ENCODE measurements around the gene BPIFB4. TPM values are rescaled to one million over a fixed set of nuclear protein-coding genes. Genes with fewer than 3 reads are reported as not detected.
"Not testable (repeated sequence)": the region's sequence is repeated elsewhere in the genome, so short reads cannot be mapped to it uniquely, and the experiment has no call there.

Gene BPIFB4
- total and polyA plus RNA-seq, 7 donors, result not detected

DNA sequence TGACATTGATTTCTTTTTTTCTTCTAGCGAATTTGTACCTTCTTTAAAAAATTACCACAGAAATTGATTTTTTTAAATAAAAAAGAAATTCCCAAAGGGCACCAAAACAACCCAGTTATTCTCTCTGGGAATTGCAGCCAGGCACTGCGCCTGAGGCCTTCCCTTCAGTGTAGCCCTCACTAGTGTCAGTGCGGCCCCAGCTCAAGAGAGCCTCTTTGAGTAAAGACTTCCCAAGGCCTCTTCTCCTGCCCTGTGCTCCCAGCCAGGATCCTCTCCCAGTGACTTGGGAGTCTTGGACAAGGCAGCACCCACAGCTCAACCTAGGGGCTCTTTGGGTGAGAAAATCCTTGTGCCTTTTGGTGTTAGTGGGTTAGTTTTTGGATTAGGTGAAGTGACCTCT, 41.5 kb downstream of the BPIFB4 start:
- TF ChIP-seq, protein P1, sequence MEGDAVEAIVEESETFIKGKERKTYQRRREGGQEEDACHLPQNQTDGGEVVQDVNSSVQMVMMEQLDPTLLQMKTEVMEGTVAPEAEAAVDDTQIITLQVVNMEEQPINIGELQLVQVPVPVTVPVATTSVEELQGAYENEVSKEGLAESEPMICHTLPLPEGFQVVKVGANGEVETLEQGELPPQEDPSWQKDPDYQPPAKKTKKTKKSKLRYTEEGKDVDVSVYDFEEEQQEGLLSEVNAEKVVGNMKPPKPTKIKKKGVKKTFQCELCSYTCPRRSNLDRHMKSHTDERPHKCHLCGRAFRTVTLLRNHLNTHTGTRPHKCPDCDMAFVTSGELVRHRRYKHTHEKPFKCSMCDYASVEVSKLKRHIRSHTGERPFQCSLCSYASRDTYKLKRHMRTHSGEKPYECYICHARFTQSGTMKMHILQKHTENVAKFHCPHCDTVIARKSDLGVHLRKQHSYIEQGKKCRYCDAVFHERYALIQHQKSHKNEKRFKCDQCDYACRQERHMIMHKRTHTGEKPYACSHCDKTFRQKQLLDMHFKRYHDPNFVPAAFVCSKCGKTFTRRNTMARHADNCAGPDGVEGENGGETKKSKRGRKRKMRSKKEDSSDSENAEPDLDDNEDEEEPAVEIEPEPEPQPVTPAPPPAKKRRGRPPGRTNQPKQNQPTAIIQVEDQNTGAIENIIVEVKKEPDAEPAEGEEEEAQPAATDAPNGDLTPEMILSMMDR (IDR thresholded peaks at IDR 0.05), result no peak

DNA sequence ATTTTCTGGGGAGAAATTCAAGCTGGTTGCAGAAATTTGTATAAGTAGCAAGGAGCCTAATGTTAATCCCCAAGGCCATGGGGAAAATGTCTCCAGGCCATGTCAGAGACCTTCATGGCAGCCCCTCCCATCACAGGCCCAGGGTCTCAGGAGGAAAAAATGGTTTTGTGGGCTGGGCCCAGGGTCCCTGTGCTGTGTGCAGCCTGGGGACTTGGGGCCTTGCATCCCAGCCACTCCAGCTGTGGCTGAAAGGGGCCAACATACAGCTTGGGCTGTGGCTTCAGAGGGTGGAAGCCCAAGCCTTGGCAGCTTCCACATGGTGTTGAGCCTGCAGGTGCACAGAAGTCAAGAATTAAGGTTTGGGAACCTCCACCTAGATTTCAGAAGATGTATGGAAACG, 42.9 kb downstream of the BPIFB4 start:
- ATAC-seq, result not testable (repeated sequence)

More for the DNA sequence above, 41.5 kb downstream of the BPIFB4 start:
- Histone ChIP-seq H3K27me3 (ENCODE audit: insufficient read depth in 3 of 3, low read length in 2 of 3) (peaks cover 0 to 9% (median 0%) of the 10 kb centered on the region in 3 donors), H3K4me3 (no peak overlapping the region), H3K27ac (no peak overlapping the region), H3K9me3 (no peaks in the 10 kb centered on the region), H3K36me3 (ENCODE audit: insufficient read depth in 1 of 2, low read depth in 1 of 2) (no peaks in the 10 kb centered on the region), H3K4me1 (no peaks in the 10 kb centered on the region)
- no peak for ATAC-seq
- intact Hi-C loops (cut with DNase I), result no loop called here
- no peak for DNase-seq
- 91 to 93% (median 92%) methylated on average over 3 of the region's 3 CpGs for WGBS, 3 donors

GRCh38 chr20:33124261-33124660, 44.8 kb downstream of the BPIFB4 start:
- intact Hi-C loops (cut with DNase I), result no loop called here
- no peaks in the 10 kb centered on the region for H3K4me1 ChIP-seq
- WGBS, 3 donors, result 50 to 58% (median 58%) methylated on average over 2 of the region's 2 CpGs
- H3K27me3 ChIP-seq (ENCODE audit: insufficient read depth in 3 of 3, low read length in 2 of 3), result peaks cover 0 to 4% (median 3%) of the 10 kb centered on the region in 3 donors
- no peak overlapping the region for H3K27ac ChIP-seq
- no peaks in the 10 kb centered on the region for H3K9me3 ChIP-seq
- ATAC-seq, result no peak
- DNase-seq, result no peak
- no peak overlapping the region for H3K4me3 ChIP-seq
- no peaks in the 10 kb centered on the region for H3K36me3 ChIP-seq (ENCODE audit: insufficient read depth in 1 of 2, low read depth in 1 of 2)
- TF ChIP-seq, protein P1 (IDR thresholded peaks at IDR 0.05), result no peak

More for the DNA sequence above, 42.9 kb downstream of the BPIFB4 start:
- H3K36me3 ChIP-seq (ENCODE audit: insufficient read depth in 1 of 2, low read depth in 1 of 2); H3K4me3 ChIP-seq; DNase-seq; H3K27ac ChIP-seq; H3K9me3 ChIP-seq; intact Hi-C loops (cut with DNase I); H3K4me1 ChIP-seq; H3K27me3 ChIP-seq (ENCODE audit: insufficient read depth in 3 of 3, low read length in 2 of 3): not testable (repeated sequence)
- 27 to 50% (median 40%) methylated on average over 1 of the region's 1 CpG for WGBS, 3 donors

DNA sequence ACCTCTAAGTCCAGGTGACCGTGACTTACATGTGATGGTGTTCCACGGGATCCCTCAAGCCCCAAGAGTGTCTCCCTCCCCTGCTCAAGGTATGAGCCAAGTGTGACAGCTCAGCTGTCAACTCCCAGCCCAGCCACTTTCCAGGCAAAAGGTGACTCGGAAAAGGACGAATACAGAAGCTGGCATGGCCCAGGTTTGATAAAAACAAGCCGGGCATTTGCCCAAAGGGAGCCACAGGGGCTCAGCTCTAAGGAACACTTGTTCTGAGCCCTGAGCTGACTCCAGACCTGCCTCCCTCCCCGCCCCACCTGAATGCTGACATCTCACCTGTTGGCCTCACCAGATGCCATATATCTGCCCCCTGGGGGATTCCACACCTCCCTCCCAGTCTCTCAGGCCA, 45.6 kb downstream of the BPIFB4 start:
- H3K4me1 ChIP-seq, result no peaks in the 10 kb centered on the region
- H3K27ac ChIP-seq, result no peak overlapping the region
- ATAC-seq (no peak), DNase-seq (no peak)
- no peaks in the 10 kb centered on the region for H3K9me3 ChIP-seq
- TF ChIP-seq, protein P1 (IDR thresholded peaks at IDR 0.05), result no peak
- no peaks in the 10 kb centered on the region for H3K36me3 ChIP-seq (ENCODE audit: insufficient read depth in 1 of 2, low read depth in 1 of 2)
- 75 to 79% (median 77%) methylated on average over 6 of the region's 6 CpGs for WGBS, 3 donors
- peaks cover 0 to 4% (median 3%) of the 10 kb centered on the region in 3 donors for H3K27me3 ChIP-seq (ENCODE audit: insufficient read depth in 3 of 3, low read length in 2 of 3)
- intact Hi-C loops (cut with DNase I), result no loop called here
- no peak overlapping the region for H3K4me3 ChIP-seq

DNA sequence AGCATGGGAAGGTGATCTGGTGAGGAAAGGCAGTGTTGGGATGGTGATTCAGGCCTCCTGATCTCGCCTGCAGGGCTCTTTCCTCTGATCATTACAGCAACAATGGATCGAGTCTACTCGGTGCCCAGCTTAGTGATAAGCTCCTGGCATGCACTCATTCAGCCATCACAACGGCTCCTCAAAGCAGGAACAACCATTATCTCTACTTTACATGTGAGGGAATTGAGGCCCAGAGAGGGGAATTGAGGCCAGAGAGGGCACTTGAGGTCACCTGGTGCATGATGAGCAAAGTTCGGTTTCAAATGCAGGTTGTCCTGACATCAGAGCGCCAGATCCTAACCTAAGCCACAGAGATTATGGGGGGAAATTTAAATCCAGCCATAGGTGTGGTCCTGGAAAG, 46.5 kb downstream of the BPIFB4 start:
- Histone ChIP-seq H3K27me3 (ENCODE audit: insufficient read depth in 3 of 3, low read length in 2 of 3) (peaks cover 0 to 4% (median 3%) of the 10 kb centered on the region in 3 donors), H3K9me3 (no peaks in the 10 kb centered on the region), H3K4me3 (no peak overlapping the region), H3K27ac (no peak overlapping the region), H3K4me1 (peaks cover 4% of the 10 kb centered on the region), H3K36me3 (ENCODE audit: insufficient read depth in 1 of 2, low read depth in 1 of 2) (no peaks in the 10 kb centered on the region)
- TF ChIP-seq, protein P1 (IDR thresholded peaks at IDR 0.05), result no peak
- DNase-seq (no peak), ATAC-seq (no peak)
- intact Hi-C loops (cut with DNase I), result no loop called here
- 54 to 67% (median 65%) methylated on average over 6 of the region's 6 CpGs for WGBS, 3 donors

Data from psoas muscle (tissue), 8 donors.